CD4-positive, alpha-beta memory T cell (primary cell): ENCODE results near the gene MXRA7. TPM values are rescaled to one million over a fixed set of nuclear protein-coding genes. Genes with fewer than 3 reads are reported as not detected.
"Not testable (repeated sequence)": the region's sequence is repeated elsewhere in the genome, so short reads cannot be mapped to it uniquely, and the experiment has no call there.

Experiments used
- CTCF ChIA-PET: fragments of 350-600 bp; sonication (Branson Sonifier 250); formaldehyde crosslinking; loops from one replicate; lab custom pipeline; 2021; ENCODE audit warnings: inconsistent platforms; ENCODE audit not compliant: partially characterized antibody; lab: Charles Lee
- POLR2A ChIA-PET: fragments of 350-600 bp; sonication (Branson Sonifier 250); formaldehyde crosslinking; loops from one replicate; lab custom pipeline; 2021; ENCODE audit not compliant: partially characterized antibody; lab: Charles Lee
- DNase-seq, 5 donors: peaks; one replicate each; pipeline versions ENCODE4 v3.0.0 to v3.0.0-alpha.2; 2020 to 2022; ENCODE audit warnings: mixed read lengths in 1 of 5
- H3K27ac ChIP-seq: one replicate; pipeline ENCODE4 v1.7.0; 2013; ENCODE audit warnings: low read depth, low read length
- H3K27me3 ChIP-seq: 2 replicates; pipeline ENCODE4 v1.7.0; 2013; ENCODE audit warnings: mild to moderate bottlenecking, low read length, moderate library complexity; ENCODE audit not compliant: insufficient read depth
- H3K36me3 ChIP-seq: 2 replicates; pipeline ENCODE4 v1.7.0; 2013; ENCODE audit warnings: mild to moderate bottlenecking, low read length, moderate library complexity; ENCODE audit not compliant: insufficient read depth
- H3K4me1 ChIP-seq: 2 replicates; pipeline ENCODE4 v1.7.0; 2013; ENCODE audit warnings: mild to moderate bottlenecking, low read length, moderate library complexity; ENCODE audit not compliant: insufficient read depth
- H3K4me3 ChIP-seq, 2 donors: one replicate each; pipeline ENCODE4 v1.7.0; 2013; ENCODE audit warnings: low read length in 2 of 2, mild to moderate bottlenecking in 1 of 2
- H3K9me3 ChIP-seq, 2 donors: one replicate each; pipeline ENCODE4 v1.7.0; 2013; ENCODE audit warnings: low read length in 2 of 2, control low read depth in 1 of 2; ENCODE audit not compliant: control insufficient read depth in 1 of 2
- H3K27ac Mint-ChIP-seq, 7 donors: one replicate each; pipeline ENCODE4 v1.8.0; 2020 to 2021; ENCODE audit warnings: mixed read lengths in 7 of 7, mild to moderate bottlenecking in 6 of 7, inconsistent platforms in 3 of 7, moderate library complexity in 3 of 7
- H3K27me3 Mint-ChIP-seq, 2 donors: one replicate each; pipeline ENCODE4 v1.8.0; 2020 to 2021; ENCODE audit warnings: mixed read lengths in 2 of 2
- H3K36me3 Mint-ChIP-seq, 2 donors: one replicate each; pipeline ENCODE4 v1.8.0; 2020 to 2021; ENCODE audit warnings: mixed read lengths in 2 of 2, inconsistent platforms in 1 of 2, mild to moderate bottlenecking in 1 of 2
- H3K4me1 Mint-ChIP-seq, 4 donors: one replicate each; pipeline ENCODE4 v1.8.0; 2020 to 2021; ENCODE audit warnings: mixed read lengths in 4 of 4, mild to moderate bottlenecking in 1 of 4
- H3K4me3 Mint-ChIP-seq, 8 donors: one replicate each; pipeline ENCODE4 v1.8.0; 2020 to 2021; ENCODE audit warnings: mixed read lengths in 8 of 8, mild to moderate bottlenecking in 7 of 8, moderate library complexity in 6 of 8, inconsistent platforms in 3 of 8
- H3K9me3 Mint-ChIP-seq, 8 donors: one replicate each; pipeline ENCODE4 v1.8.0; 2020 to 2021; ENCODE audit warnings: mixed read lengths in 8 of 8, mild to moderate bottlenecking in 5 of 8, inconsistent platforms in 3 of 8, moderate library complexity in 1 of 8
- intact Hi-C: fragments of 100-400 bp; cut with micrococcal nuclease; formaldehyde crosslinking; loops from one replicate; pipeline ENCODE4 v1.15.1; 2023
- polyA plus RNA-seq, 2 donors: library from polyadenylated mRNA; unstranded; fragments of 300-500 nt; fragmentation: Illumina TruSeq; gene quantifications; one replicate each; pipeline ENCODE4 v1.2.3, GENCODE V29; 2021
- total RNA-seq, 2 experiments: library from RNA; stranded (reverse); gene quantifications; one replicate each; pipeline ENCODE4 v1.2.3, GENCODE V29; 2021

Gene MXRA7
- total and polyA plus RNA-seq, 4 experiments from 2014 or later = 5.3 to 15.0 (median 7.7) TPM

- CTCF ChIA-PET = interaction anchor here (1.7 kb wide), 1 partner anchor 24 kb away, joined by 5 read pairs; no protein-coding TSS in a partner anchor
- H3K4me3 Mint-ChIP-seq = peak overlapping the region in 1 of 8 donors; percentile 84
- Histone ChIP-seq H3K4me1 (peaks cover 36% of the 10 kb centered on the region), H3K4me3 (no peak overlapping the region), H3K27ac (peak overlapping the region; percentile 69), H3K27me3 (no peaks in the 10 kb centered on the region), H3K9me3 (no peaks in the 10 kb centered on the region), H3K36me3 (peaks cover 2% of the 10 kb centered on the region)
- no peaks in the 10 kb centered on the region for H3K27me3 Mint-ChIP-seq
- POLR2A ChIA-PET = interaction anchor here (0.8 to 3.7 kb wide), 7 partner anchors 9 to 73 kb away, joined by 3 to 62 read pairs (median 14); partner anchors contain the start of genes JMJD6, METTL23, MFSD11 and SRSF2
- intact Hi-C loops = no loop called here
- H3K4me1 Mint-ChIP-seq = peaks cover 21 to 32% (median 26%) of the 10 kb centered on the region in 4 donors
- H3K27ac Mint-ChIP-seq = peak overlapping the region in 6 of 7 donors; percentile 95 to 98 (median 97)
- no peaks in the 10 kb centered on the region for H3K9me3 Mint-ChIP-seq
- peaks cover 13 to 26% of the 10 kb centered on the region in 2 donors for H3K36me3 Mint-ChIP-seq
- DNase-seq = no peak
Measured at GRCh38 chr17:76751416-76751993, 40.7 kb upstream of the MXRA7 start.

DNA sequence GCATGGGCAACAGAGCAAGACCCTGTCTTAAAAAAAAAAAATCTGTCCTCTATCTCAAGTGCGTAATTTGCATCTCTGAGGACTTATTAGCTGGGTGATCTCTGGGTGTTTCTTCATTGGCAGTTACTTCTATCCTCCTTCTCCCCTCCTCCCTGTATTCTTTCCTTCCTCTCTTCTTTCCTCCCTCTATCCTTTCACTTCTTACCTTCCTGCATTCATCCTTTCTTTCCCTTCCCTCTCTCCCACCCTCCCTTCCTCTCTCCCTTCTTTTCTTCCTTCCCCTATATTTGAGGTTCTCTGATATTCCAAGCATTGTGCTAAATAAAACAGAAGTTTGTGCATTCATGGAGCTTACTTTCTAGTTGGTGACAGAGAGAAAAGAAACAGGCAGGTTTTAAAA is 37.9 kb upstream of the MXRA7 start:
- Histone ChIP-seq H3K27ac (no peak overlapping the region), H3K27me3 (no peaks in the 10 kb centered on the region), H3K9me3 (no peaks in the 10 kb centered on the region), H3K4me1 (peaks cover 23% of the 10 kb centered on the region), H3K4me3 (no peak overlapping the region), H3K36me3 (peaks cover 27% of the 10 kb centered on the region)
- no peak for DNase-seq
- Mint-ChIP-seq H3K27ac (peak overlapping the region in 1 of 7 donors; percentile 57), H3K27me3 (no peaks in the 10 kb centered on the region), H3K4me1 (peaks cover 18 to 30% (median 23%) of the 10 kb centered on the region in 4 donors), H3K9me3 (no peaks in the 10 kb centered on the region), H3K36me3 (peaks cover 27 to 51% of the 10 kb centered on the region in 2 donors), H3K4me3 (no peak overlapping the region)
- intact Hi-C loops = no loop called here
- ChIA-PET POLR2A (interaction anchor here (1.8 to 3.7 kb wide), 2 partner anchors 10 to 21 kb away, joined by 5 to 20 read pairs; partner anchors contain the start of genes METTL23 and MFSD11), CTCF (no interaction called here)

DNA sequence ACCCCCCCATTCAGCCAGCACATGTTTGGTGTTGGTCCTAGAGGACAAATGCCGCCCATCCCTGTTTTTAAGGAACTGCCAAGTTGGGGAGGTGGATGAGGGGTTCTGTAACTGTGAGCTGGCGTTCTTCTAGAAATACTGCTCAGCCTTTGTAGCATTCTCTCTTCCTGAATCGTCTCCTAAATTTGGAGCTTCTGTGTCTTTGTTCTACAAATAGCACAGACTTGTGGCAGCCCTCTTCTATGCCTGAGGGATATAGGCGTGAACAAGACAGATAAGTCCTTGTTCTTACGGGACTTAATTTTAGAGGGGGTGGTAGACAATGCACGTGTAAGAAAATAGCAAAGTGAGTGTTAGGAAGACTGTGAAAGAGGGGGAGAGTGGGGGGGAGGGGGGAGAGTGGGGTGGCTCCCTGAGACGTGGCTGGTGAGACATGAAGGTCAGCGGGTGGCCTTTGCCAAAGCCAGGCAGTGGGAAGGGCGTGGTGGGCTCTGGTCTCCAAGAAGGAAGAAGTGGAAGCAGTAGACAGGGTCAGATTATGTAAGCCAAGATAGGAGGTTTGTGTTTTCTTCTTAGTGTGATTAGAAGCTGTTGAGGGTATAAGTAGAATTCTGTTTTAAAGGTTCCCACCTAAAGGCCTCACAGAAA is 37.1 kb upstream of the MXRA7 start:
- Mint-ChIP-seq H3K36me3 (peaks cover 32 to 46% of the 10 kb centered on the region in 2 donors), H3K27me3 (no peaks in the 10 kb centered on the region), H3K4me1 (peaks cover 9 to 22% (median 16%) of the 10 kb centered on the region in 4 donors), H3K4me3 (no peak overlapping the region), H3K27ac (no peak overlapping the region), H3K9me3 (no peaks in the 10 kb centered on the region)
- Histone ChIP-seq H3K4me3 (no peak overlapping the region), H3K9me3 (no peaks in the 10 kb centered on the region), H3K36me3 (peaks cover 27% of the 10 kb centered on the region), H3K27me3 (no peaks in the 10 kb centered on the region), H3K27ac (no peak overlapping the region), H3K4me1 (peaks cover 17% of the 10 kb centered on the region)
- ChIA-PET POLR2A (interaction anchor here (0.9 to 3.7 kb wide), 3 partner anchors 9 to 20 kb away, joined by 3 to 20 read pairs (median 4); partner anchors contain the start of gene MFSD11), CTCF (no interaction called here)
- DNase-seq = no peak
- intact Hi-C loops = no loop called here

- H3K36me3 Mint-ChIP-seq = peaks cover 41 to 53% of the 10 kb centered on the region in 2 donors
- H3K9me3 Mint-ChIP-seq, intact Hi-C loops, H3K4me1 ChIP-seq, H3K27ac Mint-ChIP-seq, H3K4me1 Mint-ChIP-seq, H3K4me3 Mint-ChIP-seq, H3K27me3 Mint-ChIP-seq, H3K27me3 ChIP-seq, DNase-seq, POLR2A ChIA-PET, H3K9me3 ChIP-seq, H3K27ac ChIP-seq, H3K4me3 ChIP-seq, CTCF ChIA-PET: not testable (repeated sequence)
- H3K36me3 ChIP-seq = peaks cover 27% of the 10 kb centered on the region
Measured at GRCh38 chr17:76745785-76746184, 35.0 kb upstream of the MXRA7 start.

- intact Hi-C loops = no loop called here
- no peaks in the 10 kb centered on the region for H3K9me3 Mint-ChIP-seq
- Histone ChIP-seq H3K9me3 (no peaks in the 10 kb centered on the region), H3K4me3 (no peak overlapping the region), H3K27ac (no peak overlapping the region), H3K36me3 (peaks cover 27% of the 10 kb centered on the region), H3K27me3 (no peaks in the 10 kb centered on the region), H3K4me1 (peaks cover 6% of the 10 kb centered on the region)
- H3K27ac Mint-ChIP-seq = peak overlapping the region in 1 of 7 donors; percentile 48
- H3K4me1 Mint-ChIP-seq = peaks cover 3 to 12% (median 9%) of the 10 kb centered on the region in 4 donors
- DNase-seq = no peak
- H3K27me3 Mint-ChIP-seq = no peaks in the 10 kb centered on the region
- ChIA-PET POLR2A (no interaction called here), CTCF (no interaction called here)
- H3K4me3 Mint-ChIP-seq = no peak overlapping the region
- H3K36me3 Mint-ChIP-seq = peaks cover 38 to 49% of the 10 kb centered on the region in 2 donors
Measured at GRCh38 chr17:76744747-76745146, 34.0 kb upstream of the MXRA7 start.

GRCh38 chr17:76742958-76743357 is 32.2 kb upstream of the MXRA7 start:
- no peaks in the 10 kb centered on the region for H3K27me3 Mint-ChIP-seq
- H3K4me3 Mint-ChIP-seq = no peak overlapping the region
- no peak for DNase-seq
- CTCF ChIA-PET = no interaction called here
- intact Hi-C loops = no loop called here
- POLR2A ChIA-PET = interaction anchor here (1.1 to 2.3 kb wide), 3 partner anchors 9 to 30 kb away, joined by 3 to 7 read pairs (median 7); partner anchors contain the start of gene METTL23
- peaks cover 32 to 50% of the 10 kb centered on the region in 2 donors for H3K36me3 Mint-ChIP-seq
- Histone ChIP-seq H3K4me3 (no peak overlapping the region), H3K27me3 (no peaks in the 10 kb centered on the region), H3K36me3 (peaks cover 27% of the 10 kb centered on the region), H3K9me3 (no peaks in the 10 kb centered on the region), H3K27ac (no peak overlapping the region), H3K4me1 (peaks cover 20% of the 10 kb centered on the region)
- peaks cover 15 to 29% (median 22%) of the 10 kb centered on the region in 4 donors for H3K4me1 Mint-ChIP-seq
- H3K27ac Mint-ChIP-seq = no peak overlapping the region
- no peaks in the 10 kb centered on the region for H3K9me3 Mint-ChIP-seq
